Neural crest cell (in vitro differentiated cells): ENCODE results near the gene TBC1D16. TPM values are rescaled to one million over a fixed set of nuclear protein-coding genes. Genes with fewer than 3 reads are reported as not detected.

ENCODE experiments used
- DNase-seq: peaks from one replicate; pipeline ENCODE4 v3.0.0; 2021; ENCODE audit warnings: low read depth, mixed read lengths, low spot score
- H3K27ac Mint-ChIP-seq: one replicate; pipeline ENCODE4 v1.8.0; 2021; ENCODE audit warnings: mild to moderate bottlenecking, mixed read lengths; ENCODE audit not compliant: unreplicated experiment
- H3K27me3 Mint-ChIP-seq: 2 replicates; pipeline ENCODE4 v1.8.0; 2021; ENCODE audit warnings: low read depth, mild to moderate bottlenecking, mixed read lengths
- H3K36me3 Mint-ChIP-seq: 2 replicates; pipeline ENCODE4 v1.8.0; 2021; ENCODE audit warnings: low read depth, mild to moderate bottlenecking, mixed read lengths
- H3K4me1 Mint-ChIP-seq: 2 replicates; pipeline ENCODE4 v1.8.0; 2021; ENCODE audit warnings: mixed read lengths
- H3K4me3 Mint-ChIP-seq: one replicate; pipeline ENCODE4 v1.8.0; 2021; ENCODE audit warnings: mild to moderate bottlenecking, mixed read lengths
- H3K9me3 Mint-ChIP-seq: 2 replicates; pipeline ENCODE4 v1.8.0; 2021; ENCODE audit warnings: mixed read lengths
- CTCF ChIP-seq: fragments of 200-600 bp; sonication (generic); conservative IDR thresholded peaks from 2 replicates; pipeline ENCODE4 v1.5.0; 2021; ENCODE audit warnings: antibody characterized with exemption, mild to moderate bottlenecking
- total RNA-seq: library from RNA; stranded (reverse); gene quantifications from 2 replicates; pipeline ENCODE4 v1.2.1, GENCODE V29; 2021

Gene TBC1D16
- total RNA-seq, 1 donor from 2014 or later, result 96.2 TPM

GRCh38 chr17:79981661-79982101 lies 54.0 kb downstream of the TBC1D16 start:
- no peak for TF ChIP-seq CTCF
- no peaks in the 10 kb centered on the region for H3K36me3 Mint-ChIP-seq
- no peaks in the 10 kb centered on the region for H3K9me3 Mint-ChIP-seq
- no peak for DNase-seq
- peaks cover 31% of the 10 kb centered on the region for H3K4me1 Mint-ChIP-seq
- no peaks in the 10 kb centered on the region for H3K27me3 Mint-ChIP-seq
- H3K4me3 Mint-ChIP-seq, result no peak overlapping the region
- H3K27ac Mint-ChIP-seq, result no peak overlapping the region

- Mint-ChIP-seq H3K36me3 (no peaks in the 10 kb centered on the region), H3K9me3 (no peaks in the 10 kb centered on the region), H3K4me3 (no peak overlapping the region), H3K27me3 (no peaks in the 10 kb centered on the region), H3K4me1 (peaks cover 28% of the 10 kb centered on the region), H3K27ac (peak overlapping the region; percentile 75)
- no peak for TF ChIP-seq CTCF
- no peak for DNase-seq
These were observed 54.6 kb downstream of the TBC1D16 start for GRCh38 chr17:79981090-79981489.

GRCh38 chr17:79980246-79981043 lies 55.2 kb downstream of the TBC1D16 start:
- DNase-seq, result no peak
- TF ChIP-seq CTCF, result no peak
- Mint-ChIP-seq H3K27me3 (no peaks in the 10 kb centered on the region), H3K4me1 (peaks cover 22% of the 10 kb centered on the region), H3K36me3 (no peaks in the 10 kb centered on the region), H3K27ac (no peak overlapping the region), H3K9me3 (no peaks in the 10 kb centered on the region), H3K4me3 (no peak overlapping the region)

- H3K9me3 Mint-ChIP-seq, result no peaks in the 10 kb centered on the region
- no peak overlapping the region for H3K27ac Mint-ChIP-seq
- H3K4me1 Mint-ChIP-seq, result peaks cover 18% of the 10 kb centered on the region
- TF ChIP-seq CTCF, result no peak
- no peaks in the 10 kb centered on the region for H3K36me3 Mint-ChIP-seq
- H3K27me3 Mint-ChIP-seq, result no peaks in the 10 kb centered on the region
- no peak for DNase-seq
- no peak overlapping the region for H3K4me3 Mint-ChIP-seq
These were observed 55.9 kb downstream of the TBC1D16 start for GRCh38 chr17:79979816-79980215.

GRCh38 chr17:79979221-79979741 lies 56.4 kb downstream of the TBC1D16 start:
- Mint-ChIP-seq H3K27me3 (no peaks in the 10 kb centered on the region), H3K27ac (peak overlapping the region; percentile 35), H3K4me1 (peaks cover 18% of the 10 kb centered on the region), H3K4me3 (no peak overlapping the region), H3K36me3 (no peaks in the 10 kb centered on the region), H3K9me3 (no peaks in the 10 kb centered on the region)
- TF ChIP-seq CTCF, result no peak
- no peak for DNase-seq
